ENCODE results near the gene ZNF385C. TPM values are rescaled to one million over a fixed set of nuclear protein-coding genes. Genes with fewer than 3 reads are reported as not detected.

ZNF385C gene
- total and polyA plus RNA-seq, 12 donors = 0.07 to 0.16 (median 0.11) TPM; not detected in 6

DNA sequence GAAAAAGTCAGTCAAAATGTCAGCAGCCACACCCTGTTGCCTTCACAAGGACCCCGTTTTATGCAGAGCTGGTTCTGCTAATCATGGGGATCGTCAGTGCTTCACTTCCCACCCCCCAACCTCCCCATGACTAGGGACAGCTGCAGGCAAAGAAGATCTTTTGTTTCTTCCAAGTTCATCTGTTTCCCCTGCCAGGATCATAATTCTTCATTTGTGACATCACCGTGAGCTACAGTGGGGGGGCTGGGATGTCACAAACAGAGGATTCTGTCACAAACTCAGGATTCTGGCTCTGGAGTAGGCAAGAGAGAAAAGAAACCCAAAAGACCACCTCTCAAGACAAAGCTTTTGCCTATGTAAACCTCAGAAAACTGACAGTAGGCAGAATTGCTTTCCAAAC is 105.7 kb downstream of the ZNF385C start:
- no peak for DNase-seq
- TF ChIP-seq, protein P1, sequence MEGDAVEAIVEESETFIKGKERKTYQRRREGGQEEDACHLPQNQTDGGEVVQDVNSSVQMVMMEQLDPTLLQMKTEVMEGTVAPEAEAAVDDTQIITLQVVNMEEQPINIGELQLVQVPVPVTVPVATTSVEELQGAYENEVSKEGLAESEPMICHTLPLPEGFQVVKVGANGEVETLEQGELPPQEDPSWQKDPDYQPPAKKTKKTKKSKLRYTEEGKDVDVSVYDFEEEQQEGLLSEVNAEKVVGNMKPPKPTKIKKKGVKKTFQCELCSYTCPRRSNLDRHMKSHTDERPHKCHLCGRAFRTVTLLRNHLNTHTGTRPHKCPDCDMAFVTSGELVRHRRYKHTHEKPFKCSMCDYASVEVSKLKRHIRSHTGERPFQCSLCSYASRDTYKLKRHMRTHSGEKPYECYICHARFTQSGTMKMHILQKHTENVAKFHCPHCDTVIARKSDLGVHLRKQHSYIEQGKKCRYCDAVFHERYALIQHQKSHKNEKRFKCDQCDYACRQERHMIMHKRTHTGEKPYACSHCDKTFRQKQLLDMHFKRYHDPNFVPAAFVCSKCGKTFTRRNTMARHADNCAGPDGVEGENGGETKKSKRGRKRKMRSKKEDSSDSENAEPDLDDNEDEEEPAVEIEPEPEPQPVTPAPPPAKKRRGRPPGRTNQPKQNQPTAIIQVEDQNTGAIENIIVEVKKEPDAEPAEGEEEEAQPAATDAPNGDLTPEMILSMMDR (IDR thresholded peaks at IDR 0.05) = no peak
- no peak for TF ChIP-seq POLR2A (IDR thresholded peaks at IDR 0.05)
- Histone ChIP-seq H3K9me3 (replicated peaks in 1 of 3) (no peaks in the 10 kb centered on the region), H3K27ac (no peak overlapping the region), H3K27me3 (no peaks in the 10 kb centered on the region), H3K36me3 (replicated peaks in 1 of 2) (peaks cover 0 to 98% of the 10 kb centered on the region in 2 donors), H3K4me3 (no peak overlapping the region), H3K4me1 (replicated peaks in 1 of 2) (no peaks in the 10 kb centered on the region)
- 43 to 63% (median 61%) methylated on average over 3 of the region's 3 CpGs for WGBS, 4 donors
- intact Hi-C loops (cut with DNase I) = no loop called here

DNA sequence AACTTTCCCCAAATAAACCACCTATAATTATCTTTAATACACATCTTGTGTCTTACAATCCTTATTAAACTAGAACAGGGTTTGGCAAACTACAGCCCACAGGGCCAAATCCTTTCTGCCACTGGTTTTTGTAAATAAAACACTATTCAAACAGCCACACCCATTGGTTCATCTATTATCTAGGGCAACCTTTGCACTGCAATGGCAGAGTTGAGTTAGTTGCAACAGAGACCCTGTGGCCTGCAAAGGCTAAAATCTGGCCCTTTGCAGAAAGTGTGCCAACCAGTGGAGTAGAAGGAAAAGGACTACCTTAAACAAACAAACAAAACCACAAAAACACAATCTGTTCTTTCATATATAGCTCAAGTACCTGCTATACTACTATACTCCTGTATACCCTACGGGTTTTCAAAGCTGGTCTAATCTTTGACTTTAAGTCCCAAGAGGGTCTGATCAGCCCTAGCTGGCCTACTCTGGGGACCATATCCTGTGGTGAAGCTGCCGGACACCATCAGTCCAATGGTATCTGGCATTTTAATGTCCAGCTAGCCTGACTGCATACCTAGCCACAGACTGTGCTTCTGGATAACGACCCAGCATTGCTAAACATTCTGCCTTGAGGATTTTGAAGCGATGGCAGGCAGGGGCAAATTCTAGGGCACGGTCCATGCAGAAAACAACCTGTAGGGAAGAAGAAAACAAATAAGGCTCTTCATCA is 108.4 kb downstream of the ZNF385C start:
- no peak for TF ChIP-seq POLR2A (IDR thresholded peaks at IDR 0.05)
- TF ChIP-seq, protein P1 (IDR thresholded peaks at IDR 0.05) = no peak
- peaks cover 0 to 92% of the 10 kb centered on the region in 2 donors for H3K36me3 ChIP-seq (replicated peaks in 1 of 2)
- H3K27me3 ChIP-seq = no peaks in the 10 kb centered on the region
- WGBS, 4 donors = 79 to 84% (median 81%) methylated on average over 5 of the region's 5 CpGs
- H3K4me3 ChIP-seq = no peak overlapping the region
- DNase-seq = no peak
- no peaks in the 10 kb centered on the region for H3K4me1 ChIP-seq (replicated peaks in 1 of 2)
- H3K9me3 ChIP-seq (replicated peaks in 1 of 3) = no peaks in the 10 kb centered on the region
- intact Hi-C loops (cut with DNase I) = no loop called here
- H3K27ac ChIP-seq = no peak overlapping the region

DNA sequence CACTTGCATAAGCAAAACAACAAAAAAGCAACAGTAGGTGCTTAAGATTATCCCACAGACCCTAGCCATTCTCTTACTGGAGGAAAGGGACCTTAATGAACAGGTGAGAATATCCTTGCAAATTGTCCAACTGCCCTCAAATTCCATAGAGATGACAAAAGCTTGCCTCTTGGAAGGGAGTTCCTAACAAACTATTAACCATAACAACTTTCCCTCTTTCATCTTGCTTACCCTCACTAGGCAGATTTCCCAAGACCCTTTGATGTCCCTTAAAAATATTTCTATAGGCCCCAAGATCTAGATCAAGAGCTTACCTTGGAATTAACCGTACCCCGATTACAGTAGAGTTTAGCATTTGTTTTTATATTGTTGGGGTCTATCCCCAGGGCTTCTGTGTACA is 109.9 kb downstream of the ZNF385C start:
- intact Hi-C loops (cut with DNase I) = no loop called here
- no peak for DNase-seq
- no peaks in the 10 kb centered on the region for H3K4me1 ChIP-seq (replicated peaks in 1 of 2)
- no peak overlapping the region for H3K4me3 ChIP-seq
- no peak overlapping the region for H3K27ac ChIP-seq
- H3K9me3 ChIP-seq (replicated peaks in 1 of 3) = no peaks in the 10 kb centered on the region
- TF ChIP-seq, protein P1 (IDR thresholded peaks at IDR 0.05) = no peak
- no peak for TF ChIP-seq POLR2A (IDR thresholded peaks at IDR 0.05)
- H3K36me3 ChIP-seq (replicated peaks in 1 of 2) = peaks cover 0 to 93% of the 10 kb centered on the region in 2 donors
- H3K27me3 ChIP-seq = no peaks in the 10 kb centered on the region
- WGBS, 4 donors = 90 to 98% (median 94%) methylated on average over 2 of the region's 2 CpGs

DNA sequence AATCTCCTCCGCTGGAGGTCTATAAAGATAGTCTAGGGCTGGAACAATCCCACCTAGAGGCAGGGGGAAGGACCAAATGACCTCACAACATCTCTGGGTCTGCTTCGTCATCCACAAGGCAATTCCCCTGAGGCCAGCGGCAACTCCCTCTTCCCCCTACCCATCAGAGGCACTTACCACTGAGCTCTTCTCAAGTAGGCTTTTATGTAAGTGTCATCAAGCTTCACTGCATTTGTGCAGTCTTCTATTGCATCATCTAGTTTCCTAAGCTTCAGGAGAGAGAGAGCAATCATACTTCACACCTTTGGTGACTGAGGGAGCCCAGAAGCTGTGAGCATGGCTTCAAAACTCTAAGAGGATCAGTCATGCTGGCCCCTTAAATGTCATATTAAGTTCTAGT is 110.6 kb downstream of the ZNF385C start:
- intact Hi-C loops (cut with DNase I) = no loop called here
- 76 to 93% (median 83%) methylated on average over 3 of the region's 3 CpGs for WGBS, 4 donors
- Histone ChIP-seq H3K27me3 (no peaks in the 10 kb centered on the region), H3K4me3 (no peak overlapping the region), H3K9me3 (replicated peaks in 1 of 3) (no peaks in the 10 kb centered on the region), H3K27ac (no peak overlapping the region), H3K4me1 (replicated peaks in 1 of 2) (no peaks in the 10 kb centered on the region), H3K36me3 (replicated peaks in 1 of 2) (peaks cover 0 to 92% of the 10 kb centered on the region in 2 donors)
- DNase-seq = no peak
- TF ChIP-seq, protein P1 (IDR thresholded peaks at IDR 0.05) = no peak
- TF ChIP-seq POLR2A (IDR thresholded peaks at IDR 0.05) = no peak
